HepG2 (cell line): ENCODE data around the gene HAUS2. TPM values are rescaled to one million over a fixed set of nuclear protein-coding genes. Genes with fewer than 3 reads are reported as not detected.

Experiments
- ATAC-seq: fragments of 200-7000 bp; cut with Tn5 transposase; 3 replicates; pipeline ENCODE4 v1.9.1; 2020; ENCODE audit warnings: mild to moderate bottlenecking, moderate library complexity
- BruUV-seq: library from RNA; stranded (reverse); fragments of 400-500 nt; replicated peaks from 2 replicates; lab custom pipeline; 2021; lab: Mats Ljungman, UMichigan
- CTCF ChIA-PET: fragments of 300-600 bp; formaldehyde crosslinking; extraction: SDS; loops from one replicate; lab custom pipeline; 2021; ENCODE audit warnings: low total read pairs, inconsistent platforms, low intra/inter-chr PET ratio; lab: Yijun Ruan, JAX
- POLR2A ChIA-PET: fragments of 350-600 bp; sonication (Branson Sonifier 250); formaldehyde crosslinking; loops from one replicate; lab custom pipeline; 2020; ENCODE audit warnings: antibody characterized with exemption, inconsistent platforms; lab: Yijun Ruan, JAX
- DNase-seq: peaks from one replicate; pipeline ENCODE4 v3.0.0-alpha.2; 2015; ENCODE audit warnings: low spot score
- FAIRE-seq: peaks from 3 replicates; lab custom pipeline; 2011; peaks lifted over from hg19 to GRCh38; lab: Jason Lieb, UNC
- H2AFZ ChIP-seq: one replicate; pipeline ENCODE4 v1.6.1; 2011; ENCODE audit warnings: low read length, inconsistent platforms
- H3K27ac ChIP-seq: fragments of 300-600 bp; 3 replicates; pipeline ENCODE4 v1.8.0; 2011; ENCODE audit warnings: mixed run types, mild to moderate bottlenecking, mixed read lengths, low read length, inconsistent platforms; ENCODE audit not compliant: insufficient read depth; ENCODE audit errors: extremely low read length
- H3K27me3 ChIP-seq, 2 experiments: fragments of 200-600 bp in 1 of 2; 2 replicates in 1 of 2; 3 replicates in 1 of 2; pipeline versions ENCODE4 v1.6.0 to v1.8.0; 2011; ENCODE audit warnings: low read length in 2 of 2, mild to moderate bottlenecking in 2 of 2, moderate library complexity in 2 of 2, inconsistent platforms in 1 of 2; ENCODE audit not compliant: insufficient read depth in 2 of 2, control insufficient read depth in 1 of 2
- H3K36me3 ChIP-seq, 2 experiments: fragments of 200-600 bp in 1 of 2; replicated peaks in 1 of 2; 2 replicates in 1 of 2; 3 replicates in 1 of 2; pipeline versions ENCODE4 v1.5.1 to v1.8.0; 2011; ENCODE audit warnings: low read length in 2 of 2, inconsistent platforms in 1 of 2; ENCODE audit not compliant: insufficient read depth in 2 of 2, control insufficient read depth in 1 of 2
- H3K4me1 ChIP-seq: 2 replicates; pipeline ENCODE4 v1.5.1; 2012; ENCODE audit warnings: low read length, inconsistent platforms; ENCODE audit not compliant: insufficient read depth
- H3K4me2 ChIP-seq: 2 replicates; pipeline ENCODE4 v1.6.0; 2011; ENCODE audit warnings: low read depth, low read length, inconsistent platforms
- H3K4me3 ChIP-seq, 3 experiments: fragments of 200-600 bp in 1 of 3; sonication (generic), shearing (Covaris generic) in 1 of 3; replicated peaks in 1 of 3; 2 replicates each; pipeline ENCODE4 v1.5.1; 2011 to 2016; ENCODE audit warnings: low read length in 3 of 3, inconsistent platforms in 2 of 3, low read depth in 2 of 3, mild to moderate bottlenecking in 2 of 3, control low read depth in 1 of 3, mixed read lengths in 1 of 3; ENCODE audit not compliant: insufficient read depth in 1 of 3
- H3K79me2 ChIP-seq: one replicate; pipeline ENCODE4 v1.6.1; 2011; ENCODE audit warnings: low read length, inconsistent platforms; ENCODE audit not compliant: insufficient read depth
- H3K9ac ChIP-seq: 2 replicates; pipeline ENCODE4 v1.6.0; 2011; ENCODE audit warnings: mild to moderate bottlenecking, low read depth, low read length, inconsistent platforms; ENCODE audit not compliant: insufficient read depth
- H3K9me3 ChIP-seq: 2 replicates; pipeline ENCODE4 v1.5.1; 2012; ENCODE audit warnings: mild to moderate bottlenecking, low read length
- H4K20me1 ChIP-seq: 2 replicates; pipeline ENCODE4 v1.6.0; 2011; ENCODE audit warnings: inconsistent platforms, mild to moderate bottlenecking, low read length, moderate library complexity; ENCODE audit not compliant: insufficient read depth
- MXD3 ChIP-seq: IDR thresholded peaks from 2 replicates; pipeline ENCODE4 v1.6.1; 2016; ENCODE audit warnings: mild to moderate bottlenecking, missing biosample characterization, missing genetic modification reagents
- NFE2 ChIP-seq: sonication (generic); formaldehyde crosslinking; IDR thresholded peaks from 2 replicates; pipeline ENCODE4 v1.4.0; 2020; ENCODE audit warnings: missing genetic modification reagents
- RNF2 ChIP-seq: fragments of 450-650 bp; conservative IDR thresholded peaks from 2 replicates; pipeline ENCODE4 v1.6.1; 2016; ENCODE audit warnings: low read depth
- TEAD2 ChIP-seq: sonication (generic); formaldehyde crosslinking; IDR thresholded peaks from 2 replicates; pipeline ENCODE4 v1.9.0; 2021; ENCODE audit warnings: missing genetic modification reagents
- ZFP37 ChIP-seq: sonication (generic); formaldehyde crosslinking; IDR thresholded peaks from 2 replicates; pipeline ENCODE4 v1.4.0; 2020; ENCODE audit warnings: missing genetic modification reagents, borderline replicate concordance
- ZMYM2 ChIP-seq: sonication (generic); formaldehyde crosslinking; IDR thresholded peaks from 2 replicates; pipeline ENCODE4 v1.8.0; 2022; ENCODE audit warnings: mild to moderate bottlenecking, missing genetic modification reagents
- ZNF12 ChIP-seq: sonication (generic); formaldehyde crosslinking; IDR thresholded peaks from 2 replicates; pipeline ENCODE4 v1.5.0; 2020; ENCODE audit warnings: missing genetic modification reagents
- ZNF558 ChIP-seq: sonication (generic); formaldehyde crosslinking; IDR thresholded peaks from 2 replicates; pipeline ENCODE4 v1.9.0; 2022; ENCODE audit warnings: mild to moderate bottlenecking, missing genetic modification reagents, borderline replicate concordance
- ZNF749 ChIP-seq: sonication (generic); formaldehyde crosslinking; IDR thresholded peaks from 2 replicates; pipeline ENCODE4 v1.8.0; 2022; ENCODE audit warnings: mild to moderate bottlenecking, missing genetic modification reagents, moderate library complexity, borderline replicate concordance
- ZNF780A ChIP-seq: sonication (generic); formaldehyde crosslinking; IDR thresholded peaks from 2 replicates; pipeline ENCODE4 v1.8.0; 2022; ENCODE audit warnings: mild to moderate bottlenecking, missing genetic modification reagents, moderate library complexity
- ZNF839 ChIP-seq: sonication (generic); formaldehyde crosslinking; IDR thresholded peaks from 2 replicates; pipeline ENCODE4 v1.4.0; 2020; ENCODE audit warnings: missing genetic modification reagents, mild to moderate bottlenecking, borderline replicate concordance
- WGBS: methylation state at CpG from one replicate; pipeline ENCODE4 v1.1.6; 2017; ENCODE audit warnings: low lambda C conversion rate; 5-methylcytosine and 5-hydroxymethylcytosine counted together
- in situ Hi-C: cut with HindIII; loops from 2 replicates; pipeline ENCODE4 v1.10.0; 2017; ENCODE audit warnings: low pct_unique_long_range_greater_than_20kb; ENCODE audit not compliant: extremely low pct_ligation_motif_present
- intact Hi-C: fragments of 100-400 bp; cut with micrococcal nuclease; formaldehyde crosslinking; loops from one replicate; pipeline ENCODE4 v1.10.0; 2022; ENCODE audit not compliant: unreplicated experiment
- polyA plus RNA-seq, 8 experiments: library from polyadenylated mRNA; depleted of rRNA in 3 of 8; stranded (reverse) in 7 of 8; unstranded in 1 of 8; fragments of >200 nt; fragmentation: Illumina TruSeq in 4 of 8; extraction: Trizol in 4 of 8; gene quantifications; 2 replicates each; pipeline versions ENCODE4 v1.2.1 to v1.2.3, GENCODE V29; 2011 to 2016; ENCODE audit warnings: low read depth in 4 of 8, missing spikeins in 1 of 8, mixed read lengths in 1 of 8; ENCODE audit not compliant: insufficient read depth in 1 of 8
- total RNA-seq, 5 experiments: library from RNA; depleted of rRNA; stranded (reverse); fragments of >200 nt; fragmentation: Illumina TruSeq; extraction: Trizol; gene quantifications; 2 replicates each; pipeline ENCODE4 v1.2.3, GENCODE V29; 2016; ENCODE audit warnings: low read depth in 1 of 5

Gene HAUS2
- total and polyA plus RNA-seq, 2 of the 13 experiments (the other 11 are each of a cell fraction or from before 2014, with no cell fraction given) = 11.6 to 32.9 TPM

- DNase-seq (no peak), ATAC-seq (no peak), FAIRE-seq (no peak)
- TF ChIP-seq TEAD2 (CRISPR knock-in tag) (no peak), NFE2 (CRISPR knock-in tag) (no peak), RNF2 (no peak), ZNF12 (no peak), MXD3 (CRISPR knock-in tag) (no peak), ZMYM2 (CRISPR knock-in tag) (no peak), ZNF839 (CRISPR knock-in tag) (no peak), ZNF780A (no peak), ZFP37 (CRISPR knock-in tag) (no peak), ZNF749 (no peak), ZNF558 (CRISPR knock-in tag) (no peak)
- Histone ChIP-seq H3K4me3 (no peak overlapping the region), H3K9ac (no peak overlapping the region), H3K27ac (no peak overlapping the region), H4K20me1 (no peaks in the 10 kb centered on the region), H3K79me2 (no peaks in the 10 kb centered on the region), H2AFZ (no peak overlapping the region), H3K4me1 (no peaks in the 10 kb centered on the region), H3K36me3 (no peaks in the 10 kb centered on the region; a peak in 2 of 5 replicates), H3K4me2 (no peak overlapping the region), H3K27me3 (no peaks in the 10 kb centered on the region), H3K9me3 (no peaks in the 10 kb centered on the region)
- intact Hi-C loops = loop anchor here (5.0 kb wide), 1 partner anchor 661 kb away; no protein-coding TSS in a partner anchor
- POLR2A ChIA-PET = no interaction called here
- in situ Hi-C loops = no loop called here
- CTCF ChIA-PET = no interaction called here
- BruUV-seq = no TSS peak
- 73% methylated on average over 1 of the region's 1 CpG for WGBS
These were observed 62.9 kb downstream of the HAUS2 start for GRCh38 chr15:42611532-42611931.
